HG03342 (cell line): ENCODE measurements around the gene ESPN.
"Not testable (repeated sequence)": the region's sequence is repeated elsewhere in the genome, so short reads cannot be mapped to it uniquely, and the experiment has no call there.

Source experiments
- ATAC-seq: cut with Tn5 transposase; IDR thresholded peaks from one replicate; pipeline ENCODE4 v1.9.1; 2021; ENCODE audit warnings: mild to moderate bottlenecking, moderate library complexity; ENCODE audit not compliant: unreplicated experiment

ESPN gene

DNA sequence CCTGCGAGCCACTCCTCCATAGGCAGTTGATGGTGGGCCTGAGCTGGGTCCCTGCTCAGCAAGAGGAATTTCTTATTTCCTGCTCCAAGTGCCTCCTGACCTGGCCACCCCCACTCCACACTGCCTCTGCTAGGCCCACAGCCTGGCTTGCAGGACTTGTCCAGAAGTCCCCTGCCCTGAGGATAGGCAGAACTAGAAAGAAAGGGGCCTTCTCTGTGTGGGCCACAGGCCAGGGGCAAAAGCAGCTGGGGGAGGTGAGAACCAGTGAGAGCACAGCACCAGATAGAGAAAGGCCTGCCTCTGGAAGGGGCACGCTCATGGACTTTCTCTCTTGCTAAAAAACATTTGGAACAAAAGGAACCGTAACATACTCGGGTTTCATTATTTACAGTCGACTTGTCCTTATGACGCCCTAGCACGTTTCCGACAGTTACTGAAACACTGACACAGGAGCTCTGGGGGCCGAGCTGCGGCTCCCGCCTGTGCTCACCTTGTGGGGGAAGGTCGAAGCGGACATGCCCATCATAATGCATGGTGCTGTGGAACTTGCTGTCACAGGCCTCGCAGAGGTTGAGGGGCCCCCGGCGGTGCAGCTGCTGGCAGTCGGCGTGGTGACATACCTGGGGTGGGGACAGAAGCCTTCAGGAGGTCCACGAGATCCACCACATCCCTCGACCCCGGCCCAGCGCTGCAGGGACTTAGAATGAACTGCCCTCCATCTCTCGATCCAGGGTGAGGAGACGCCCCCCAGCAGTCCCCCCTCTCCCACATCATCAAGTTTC lies 52.7 kb downstream of the ESPN start:
- no peak for ATAC-seq

DNA sequence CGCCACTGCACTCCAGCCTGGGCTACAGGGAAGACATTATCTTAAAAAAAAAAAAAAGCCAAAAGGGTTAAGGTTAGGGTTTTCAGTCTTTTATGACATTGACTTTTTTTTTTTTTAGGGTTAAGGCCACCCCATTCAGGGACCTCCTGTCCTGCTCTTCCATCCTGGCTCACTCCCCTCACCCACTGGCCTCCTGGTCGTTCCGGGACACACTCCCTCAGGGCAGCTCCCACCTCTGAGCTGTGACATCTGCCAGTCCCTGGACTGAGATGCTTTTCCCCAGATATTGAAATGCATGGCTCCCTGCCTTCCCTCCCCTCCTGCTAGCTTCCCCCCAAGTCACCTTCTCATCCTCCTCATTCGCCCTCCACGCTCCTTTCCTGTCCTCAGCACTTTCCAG lies 57.2 kb downstream of the ESPN start:
- ATAC-seq, result no peak

GRCh38 chr1:6483017-6483760 lies 58.6 kb downstream of the ESPN start:
- no peak for ATAC-seq

DNA sequence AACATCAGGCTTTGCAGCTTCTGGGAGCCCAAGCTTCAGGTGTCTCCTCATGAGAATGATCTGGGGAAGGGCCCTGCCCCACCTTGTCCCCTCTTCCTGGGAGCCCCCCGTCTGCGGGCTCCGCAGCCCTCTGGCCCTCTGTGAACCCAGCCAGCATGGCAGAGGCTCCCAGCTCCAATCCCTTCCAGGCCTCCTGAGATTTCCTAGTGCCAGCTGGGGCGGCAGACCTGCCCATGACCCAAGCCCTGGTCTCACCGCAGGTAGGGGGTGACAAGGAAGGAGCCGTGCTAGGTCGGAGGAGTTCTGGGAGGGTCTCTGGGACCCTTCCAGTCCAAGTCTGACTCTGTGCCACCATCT lies 59.2 kb downstream of the ESPN start:
- no peak for ATAC-seq

GRCh38 chr1:6484826-6485167 lies 60.2 kb downstream of the ESPN start:
- no peak for ATAC-seq

DNA sequence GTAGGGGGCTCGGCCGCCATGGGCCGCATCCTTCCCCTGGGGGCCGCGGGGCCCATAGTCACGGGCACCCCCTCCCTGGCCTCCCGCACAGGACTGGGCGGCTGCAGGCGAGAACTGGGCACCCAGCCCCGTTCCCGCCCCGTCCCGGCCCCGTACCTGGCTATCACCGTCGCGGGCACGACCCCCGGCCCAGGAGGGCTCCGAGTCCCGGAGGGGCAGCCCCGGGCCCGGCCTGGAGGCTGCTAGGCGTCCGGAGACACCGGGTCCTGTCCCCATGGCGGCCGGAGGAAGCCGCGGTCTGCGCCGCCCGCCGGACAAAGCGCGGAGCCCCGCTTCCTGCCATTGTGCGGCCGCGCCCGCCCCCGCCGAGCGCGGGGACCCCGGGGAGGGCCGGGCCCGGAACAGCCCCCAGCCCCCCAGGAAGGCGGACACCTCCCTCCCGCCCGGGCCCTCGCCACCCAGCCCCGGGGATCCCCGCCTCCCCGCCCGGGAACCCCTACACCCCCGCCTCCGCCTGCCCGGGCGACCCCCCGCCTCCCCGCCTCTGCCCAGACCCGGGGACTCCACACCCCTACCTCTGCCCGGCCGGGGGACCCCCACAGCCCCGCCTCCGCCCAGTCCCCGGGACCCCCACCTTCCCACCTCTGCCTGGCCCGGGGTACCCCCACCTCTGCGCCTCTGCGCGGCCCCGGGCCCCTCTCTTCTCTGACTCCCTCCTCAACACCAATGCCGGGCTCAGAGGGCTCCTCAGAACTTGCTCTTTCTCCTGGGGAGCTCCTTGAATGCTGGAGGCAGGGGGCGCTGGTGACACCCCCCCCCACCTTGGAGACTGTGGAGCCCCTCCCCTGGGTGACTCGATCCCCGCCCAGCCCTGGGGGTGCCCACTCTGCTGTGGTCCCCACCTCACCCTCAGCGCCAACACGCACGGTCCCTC lies 60.9 kb downstream of the ESPN start:
- ATAC-seq, result no peak

GRCh38 chr1:6486433-6487011 lies 61.9 kb downstream of the ESPN start:
- ATAC-seq, result peak; percentile 53

DNA sequence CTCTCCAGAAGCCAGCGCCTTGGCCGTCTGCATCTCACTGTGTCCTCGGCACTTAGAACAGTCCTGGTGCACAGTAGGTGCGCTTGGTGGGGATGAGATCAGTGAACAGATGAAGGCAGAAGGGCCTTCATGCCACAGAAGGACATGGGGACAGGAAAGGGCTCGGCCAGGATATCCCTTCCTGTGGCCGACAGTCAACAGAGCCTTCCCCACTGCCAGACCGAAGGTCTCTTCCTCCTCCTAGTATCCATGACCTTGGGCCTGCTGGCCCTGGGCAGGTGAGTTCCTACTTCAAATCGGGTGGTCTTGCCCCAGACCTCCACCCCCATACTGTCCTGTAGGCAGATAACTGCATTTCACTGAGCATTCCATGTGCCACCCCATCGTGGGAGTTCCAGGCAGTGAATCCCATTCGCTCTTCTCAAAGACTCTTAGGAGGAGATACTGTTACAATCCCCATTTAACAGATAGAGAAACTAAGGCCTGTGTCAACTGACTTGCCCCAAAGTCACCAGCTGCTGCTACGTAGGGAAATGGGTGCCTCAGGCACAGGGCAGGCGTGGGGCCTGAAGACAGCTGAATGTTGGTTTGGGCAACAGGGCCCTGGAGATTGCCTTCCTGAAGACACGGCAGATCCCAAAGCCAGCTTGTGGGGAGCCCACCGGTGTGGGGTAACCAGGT lies 63.4 kb downstream of the ESPN start:
- ATAC-seq, result no peak

DNA sequence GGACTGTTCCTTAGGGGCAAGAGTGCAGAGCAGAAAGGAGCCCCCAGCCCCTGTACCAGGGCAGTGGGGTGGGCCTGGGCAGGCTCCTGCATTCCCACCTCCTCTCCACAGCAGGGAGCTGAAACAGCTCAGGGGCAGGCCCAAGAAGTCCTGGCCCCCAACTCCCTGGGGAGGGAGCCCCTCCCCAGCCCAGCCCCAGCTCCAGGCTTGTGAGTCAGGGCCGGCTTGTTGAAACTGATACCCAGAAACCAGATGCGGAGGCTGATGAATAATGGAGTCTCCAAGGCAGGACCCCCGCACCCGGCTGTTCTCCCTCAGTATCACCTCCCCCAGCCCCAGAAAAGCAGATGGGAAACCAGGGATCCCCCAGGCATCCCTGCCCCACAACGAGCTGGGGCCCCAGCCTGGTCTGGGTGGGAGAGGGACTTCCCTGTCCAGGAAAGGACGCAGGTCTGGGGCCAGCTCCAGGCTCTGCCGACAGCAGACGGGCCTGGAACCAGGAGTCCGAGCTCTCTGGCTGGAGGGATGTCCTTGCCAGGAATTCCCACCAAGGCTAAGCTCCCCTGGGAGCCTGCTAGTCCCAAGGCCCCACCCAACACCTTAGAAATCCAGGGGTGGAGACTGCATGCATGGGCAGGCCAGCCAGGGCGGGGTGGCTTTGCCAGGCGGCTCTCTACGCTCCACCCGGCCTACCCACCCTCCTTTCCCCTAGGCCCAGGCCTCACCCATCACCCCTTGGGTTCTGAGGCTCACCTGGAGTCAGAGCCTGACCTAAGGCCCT lies 64.2 kb downstream of the ESPN start:
- ATAC-seq, result no peak

DNA sequence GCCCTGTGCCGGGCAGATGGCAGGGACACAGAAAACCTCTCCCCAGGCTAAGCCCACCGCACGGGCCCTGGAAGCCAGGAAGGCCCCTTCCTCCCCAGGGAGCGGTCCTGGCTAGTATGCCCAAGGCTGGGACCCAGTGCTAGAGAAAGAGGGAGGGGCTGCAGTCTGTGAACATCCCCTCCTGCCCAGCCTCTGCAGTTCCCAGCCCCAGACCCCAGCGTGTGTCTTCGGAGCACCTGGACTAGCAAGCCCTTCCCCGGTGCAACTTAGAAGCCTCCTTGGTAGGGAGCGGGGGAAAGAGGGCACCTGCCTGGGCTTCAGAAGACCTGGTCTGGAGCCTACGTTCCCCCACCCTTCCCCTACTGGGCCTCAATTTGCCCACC lies 64.8 kb downstream of the ESPN start:
- no peak for ATAC-seq

DNA sequence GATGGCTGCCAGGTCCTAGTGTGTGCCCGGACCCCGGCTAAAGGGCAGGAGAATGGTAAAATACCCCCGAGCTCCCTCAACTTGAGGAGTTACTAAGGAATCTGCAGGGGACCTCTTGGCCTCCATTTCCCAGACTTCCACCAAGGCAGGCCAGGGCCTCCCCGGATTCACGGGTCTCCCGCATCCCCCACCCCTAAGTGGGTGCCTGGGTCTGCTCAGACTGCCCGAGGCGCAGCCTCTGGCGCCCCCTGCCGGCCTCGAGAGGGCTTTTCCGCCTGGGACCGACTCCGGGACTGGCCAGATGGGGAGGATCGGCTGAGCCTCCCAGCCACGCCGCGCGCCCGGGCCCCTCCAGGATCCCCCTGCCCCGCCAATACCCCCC lies 65.2 kb downstream of the ESPN start:
- peak; percentile 52 for ATAC-seq

DNA sequence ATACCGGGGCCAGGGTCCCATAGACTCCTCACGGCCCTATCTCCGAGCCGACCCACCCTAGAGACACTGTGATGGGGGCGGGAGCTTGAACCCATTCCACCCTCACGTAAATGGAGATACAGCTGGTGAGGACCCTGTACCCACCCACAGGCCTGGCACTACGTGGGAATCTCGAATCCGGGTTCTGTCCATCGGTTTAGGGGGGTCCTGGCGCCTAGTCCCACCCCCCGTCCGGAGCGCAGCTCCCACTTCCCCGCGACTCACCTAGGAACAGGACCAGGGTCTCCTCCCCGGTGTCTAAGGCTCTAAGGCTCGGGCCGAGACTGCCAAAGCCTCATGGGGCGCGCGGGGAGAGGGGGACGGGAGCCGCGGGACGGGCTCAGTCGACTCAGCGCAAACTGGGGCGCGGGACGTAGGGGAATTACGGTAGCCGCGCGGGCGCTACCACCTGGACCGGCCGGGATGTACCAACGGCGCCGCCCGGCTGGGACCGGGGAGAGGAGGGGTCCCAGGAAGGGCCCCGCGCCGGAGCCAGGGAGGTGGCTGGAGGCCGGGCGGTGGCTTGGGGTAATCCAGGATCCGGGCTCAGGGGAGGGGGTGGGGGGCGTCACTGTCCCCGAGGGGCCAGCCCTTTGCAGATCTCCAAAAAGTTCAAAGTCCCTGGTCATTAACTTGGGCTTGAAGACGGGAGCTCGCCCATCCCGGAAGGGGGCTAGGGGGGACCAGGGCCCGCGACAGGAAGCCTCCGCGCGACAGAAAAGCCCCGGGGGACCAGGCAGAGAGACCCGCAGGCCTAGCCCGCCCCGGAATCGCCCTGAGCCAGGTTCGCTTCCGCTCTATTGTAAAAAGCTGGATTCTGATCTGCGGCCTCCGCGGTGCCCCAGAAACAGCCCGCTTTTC lies 65.9 kb downstream of the ESPN start:
- peak; percentile 36 for ATAC-seq

GRCh38 chr1:6491081-6491449 lies 66.5 kb downstream of the ESPN start:
- no peak for ATAC-seq

GRCh38 chr1:6491480-6491962 lies 66.9 kb downstream of the ESPN start, which contains the start of gene PLEKHG5:
Gene PLEKHG5 (minus strand): TSS chr1:6491667. CDS start chr1:6477571, 14,096 bp downstream.
- no peak for ATAC-seq

GRCh38 chr1:6491966-6492365 lies 67.4 kb downstream of the ESPN start:
- ATAC-seq, result no peak

GRCh38 chr1:6493834-6494223 lies 69.3 kb downstream of the ESPN start:
- ATAC-seq, result not testable (repeated sequence)

DNA sequence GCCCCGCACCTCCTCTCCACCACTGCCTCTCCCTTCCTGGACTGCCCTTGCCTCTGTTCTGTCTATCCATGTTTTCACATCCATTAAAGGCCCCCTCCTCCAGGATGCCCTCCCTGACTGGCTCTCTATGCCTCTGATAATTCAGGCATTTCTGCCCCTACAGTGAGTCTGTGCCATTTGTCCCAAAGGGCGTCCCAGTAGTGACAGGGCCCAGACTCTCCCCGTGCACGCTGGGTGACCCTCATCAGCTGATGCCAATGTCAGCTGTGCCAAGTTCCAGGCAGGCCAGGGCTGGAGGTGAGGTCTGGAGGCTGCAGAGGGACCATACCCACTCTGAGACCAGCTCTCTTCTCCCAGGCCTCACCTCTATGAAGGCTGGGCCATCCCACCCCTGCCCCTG lies 70.1 kb downstream of the ESPN start:
- no peak for ATAC-seq

DNA sequence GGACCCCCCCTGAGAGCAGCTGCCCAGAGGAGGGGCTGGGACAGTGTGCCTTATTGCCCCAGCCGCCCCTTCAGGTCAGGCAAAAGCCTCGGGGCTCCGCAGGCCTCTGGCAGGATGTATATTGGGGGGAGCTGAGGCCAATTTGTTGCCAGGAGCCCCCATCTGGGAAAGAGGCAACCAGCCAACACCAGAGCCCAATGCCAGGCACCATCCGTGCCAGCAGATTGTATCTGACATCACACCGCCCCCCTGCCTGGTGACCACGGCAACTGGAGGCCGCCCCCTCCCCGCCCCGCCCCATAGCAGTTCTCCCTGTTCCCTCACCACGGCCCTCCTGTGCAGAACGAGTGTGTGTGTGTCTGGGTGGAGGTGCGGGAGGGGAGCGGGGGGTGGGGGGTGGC lies 70.5 kb downstream of the ESPN start:
- no peak for ATAC-seq
